Natural killer cell (primary cell): ENCODE data around the gene PTPN5. TPM values are rescaled to one million over a fixed set of nuclear protein-coding genes. Genes with fewer than 3 reads are reported as not detected.

Experiments
- ATAC-seq, 3 donors: fragments of 150-1000 bp in 2 of 3; fragments of 200-7000 bp in 1 of 3; cut with Tn5 transposase; 1 replicate in 1 of 3; 2 replicates in 2 of 3; pipeline ENCODE4 v1.10.0; 2021; ENCODE audit warnings: mild to moderate bottlenecking in 2 of 3, moderate library complexity in 2 of 3
- DNase-seq, 2 donors: peaks; one replicate each; pipeline versions ENCODE4 v3.0.0 to v3.0.0-alpha.2; 2013 to 2021; ENCODE audit warnings: mixed read lengths in 1 of 2
- H3K27ac ChIP-seq: one replicate; pipeline ENCODE4 v1.5.1; 2013; ENCODE audit warnings: mild to moderate bottlenecking, low read length
- H3K27me3 ChIP-seq: one replicate; pipeline ENCODE4 v1.6.1; 2013; ENCODE audit warnings: low read length; ENCODE audit not compliant: control insufficient read depth, insufficient read depth
- H3K36me3 ChIP-seq: one replicate; pipeline ENCODE4 v1.6.1; 2013; ENCODE audit warnings: low read length; ENCODE audit not compliant: control insufficient read depth, insufficient read depth
- H3K4me1 ChIP-seq: one replicate; pipeline ENCODE4 v1.6.1; 2013; ENCODE audit warnings: low read length; ENCODE audit not compliant: control insufficient read depth, insufficient read depth
- H3K4me3 ChIP-seq: one replicate; pipeline ENCODE4 v1.5.1; 2013; ENCODE audit warnings: low read length
- H3K9me3 ChIP-seq: one replicate; pipeline ENCODE4 v1.6.1; 2013; ENCODE audit warnings: low read length; ENCODE audit not compliant: control insufficient read depth, insufficient read depth
- H3K27ac Mint-ChIP-seq, 2 donors: one replicate each; pipeline ENCODE4 v1.8.0; 2022; ENCODE audit warnings: mild to moderate bottlenecking in 2 of 2, mixed read lengths in 2 of 2, moderate library complexity in 1 of 2
- H3K27me3 Mint-ChIP-seq, 2 donors: one replicate each; pipeline ENCODE4 v1.8.0; 2022; ENCODE audit warnings: low read depth in 2 of 2, mixed read lengths in 2 of 2
- H3K36me3 Mint-ChIP-seq: one replicate; pipeline ENCODE4 v1.8.0; 2022; ENCODE audit warnings: mixed read lengths
- H3K4me1 Mint-ChIP-seq, 2 donors: one replicate each; pipeline ENCODE4 v1.8.0; 2022; ENCODE audit warnings: mixed read lengths in 2 of 2
- H3K4me3 Mint-ChIP-seq: one replicate; pipeline ENCODE4 v1.8.0; 2022; ENCODE audit warnings: mild to moderate bottlenecking, moderate library complexity, mixed read lengths
- H3K9me3 Mint-ChIP-seq, 2 donors: one replicate each; pipeline ENCODE4 v1.8.0; 2022; ENCODE audit warnings: mixed read lengths in 2 of 2
- CTCF ChIP-seq: fragments of 200-600 bp; IDR thresholded peaks from one replicate; pipeline ENCODE4 v1.8.0; 2022; ENCODE audit warnings: antibody characterized with exemption
- WGBS: methylation state at CpG from one replicate; pipeline ENCODE4 v1.1.7; 2013; ENCODE audit warnings: missing lambda C conversion rate; ENCODE audit not compliant: insufficient coverage; 5-methylcytosine and 5-hydroxymethylcytosine counted together
- intact Hi-C: fragments of 100-400 bp; cut with micrococcal nuclease; formaldehyde crosslinking; loops from one replicate; pipeline ENCODE4 v1.14.2; 2022
- total RNA-seq, 4 donors: library from RNA; stranded (reverse); fragments of 120-200 nt in 1 of 4; gene quantifications; one replicate each; pipeline versions ENCODE4 v1.2.3 to v1.2.4, GENCODE V29; 2013 to 2022

The PTPN5 gene
- total RNA-seq, 3 donors from 2014 or later (not counting 1 experiment from before 2014, with no cell fraction given) = not detected

- intact Hi-C loops = loop anchor here (10.0 kb wide), 1 partner anchor 93 kb away; the partner anchor contains the start of gene SPTY2D1
- TF ChIP-seq CTCF = peak; percentile 81
- Histone ChIP-seq H3K4me1 (no peaks in the 10 kb centered on the region), H3K27ac (no peak overlapping the region), H3K4me3 (no peak overlapping the region), H3K27me3 (no peaks in the 10 kb centered on the region), H3K36me3 (no peaks in the 10 kb centered on the region), H3K9me3 (no peaks in the 10 kb centered on the region)
- DNase-seq (peak in 1 of 2 donors; percentile 77), ATAC-seq (peak; percentile 56 to 77 (median 74))
- Mint-ChIP-seq H3K27me3 (no peaks in the 10 kb centered on the region), H3K4me3 (no peak overlapping the region), H3K27ac (no peak overlapping the region), H3K36me3 (no peaks in the 10 kb centered on the region), H3K9me3 (no peaks in the 10 kb centered on the region), H3K4me1 (peaks cover 0 to 6% of the 10 kb centered on the region in 2 donors)
- 49% methylated on average over 10 of the region's 10 CpGs for WGBS
These were observed 63.9 kb downstream of the PTPN5 start for GRCh38 chr11:18727479-18728236.

- no peak for TF ChIP-seq CTCF
- H3K36me3 ChIP-seq = no peaks in the 10 kb centered on the region
- Mint-ChIP-seq H3K4me1 (peaks cover 0 to 11% of the 10 kb centered on the region in 2 donors), H3K9me3 (no peaks in the 10 kb centered on the region), H3K27ac (no peak within 1 kb of the TSS), H3K4me3 (no peak within 1 kb of the TSS), H3K27me3 (no peaks in the 10 kb centered on the region), H3K36me3 (no peaks in the 10 kb centered on the region)
- H3K9me3 ChIP-seq = no peaks in the 10 kb centered on the region
- H3K27me3 ChIP-seq = no peaks in the 10 kb centered on the region
- intact Hi-C loops = loop anchor here (10.0 kb wide), 1 partner anchor 91 kb away; the partner anchor contains the start of gene SPTY2D1
- no peak within 1 kb of the TSS for H3K27ac ChIP-seq
- DNase-seq = no peak
- ATAC-seq = no peak
- H3K4me3 ChIP-seq = no peak within 1 kb of the TSS
- WGBS = 84% methylated on average over 7 of the region's 7 CpGs
- H3K4me1 ChIP-seq = peaks cover 14% of the 10 kb centered on the region
These were observed 65.6 kb downstream of the PTPN5 start, which contains the start of gene IGSF22 for GRCh38 chr11:18726040-18726439. Gene IGSF22 (minus strand): TSS chr11:18726188. CDS start chr11:18724236, 1,952 bp downstream.

GRCh38 chr11:18723991-18724390, 67.6 kb downstream of the PTPN5 start:
- no peaks in the 10 kb centered on the region for H3K27me3 ChIP-seq
- H3K4me3 Mint-ChIP-seq = no peak overlapping the region
- H3K36me3 ChIP-seq = no peaks in the 10 kb centered on the region
- 78% methylated on average over 6 of the region's 7 CpGs for WGBS
- H3K27me3 Mint-ChIP-seq = no peaks in the 10 kb centered on the region
- H3K36me3 Mint-ChIP-seq = no peaks in the 10 kb centered on the region
- DNase-seq (no peak), ATAC-seq (no peak)
- no peak for TF ChIP-seq CTCF
- H3K4me1 Mint-ChIP-seq = peaks cover 5 to 23% of the 10 kb centered on the region in 2 donors
- H3K27ac ChIP-seq = no peak overlapping the region
- H3K27ac Mint-ChIP-seq = no peak overlapping the region
- H3K4me1 ChIP-seq = peaks cover 18% of the 10 kb centered on the region
- H3K4me3 ChIP-seq = no peak overlapping the region
- H3K9me3 ChIP-seq = no peaks in the 10 kb centered on the region
- intact Hi-C loops = loop anchor here (5.0 to 10.0 kb wide), 2 partner anchors 89 to 712 kb away; partner anchors contain the start of genes SERGEF and SPTY2D1
- H3K9me3 Mint-ChIP-seq = no peaks in the 10 kb centered on the region
